ENCODE measurements around the gene ADAMTSL5. TPM values are rescaled to one million over a fixed set of nuclear protein-coding genes. Genes with fewer than 3 reads are reported as not detected.
A peak's percentile ranks its signal among the peaks of the same experiment; 100 is the strongest.
"Not testable (repeated sequence)": the region's sequence is repeated elsewhere in the genome, so short reads cannot be mapped to it uniquely, and the experiment has no call there.

Gene ADAMTSL5
- total RNA-seq, 3 donors from 2014 or later = 2.7 to 3.5 (median 3.3) TPM

GRCh38 chr19:1503925-1504773 is 8.7 kb downstream of the ADAMTSL5 start:
- Histone ChIP-seq H3K4me3 (no peak overlapping the region), H3K4me1 (ENCODE audit: low read depth) (peaks cover 9% of the 10 kb centered on the region), H3K36me3 (ENCODE audit: low read depth) (no peaks in the 10 kb centered on the region), H3K9me3 (no peaks in the 10 kb centered on the region)
- intact Hi-C loops (cut with DNase I, micrococcal nuclease) = no loop called here
- TF ChIP-seq CTCF (IDR thresholded peaks at IDR 0.05) = no peak
- ATAC-seq (no peak), DNase-seq (no peak)

GRCh38 chr19:1503089-1503924 is 9.5 kb downstream of the ADAMTSL5 start:
- Histone ChIP-seq H3K9me3 (no peaks in the 10 kb centered on the region), H3K36me3 (ENCODE audit: low read depth) (no peaks in the 10 kb centered on the region), H3K4me1 (ENCODE audit: low read depth) (peaks cover 7% of the 10 kb centered on the region), H3K4me3 (no peak overlapping the region)
- TF ChIP-seq CTCF (IDR thresholded peaks at IDR 0.05) = peak; percentile 61
- peak in 2 of 3 donors; percentile 69 to 76 for DNase-seq
- peak; percentile 21 for ATAC-seq
- intact Hi-C loops (cut with DNase I, micrococcal nuclease) = no loop called here

GRCh38 chr19:1502433-1503088 is 10.3 kb downstream of the ADAMTSL5 start:
- ATAC-seq = no peak
- Histone ChIP-seq H3K4me3 (no peak overlapping the region), H3K36me3 (ENCODE audit: low read depth) (no peaks in the 10 kb centered on the region), H3K4me1 (ENCODE audit: low read depth) (peaks cover 5% of the 10 kb centered on the region), H3K9me3 (no peaks in the 10 kb centered on the region)
- TF ChIP-seq CTCF (IDR thresholded peaks at IDR 0.05) = no peak
- intact Hi-C loops (cut with DNase I, micrococcal nuclease) = no loop called here
- DNase-seq = no peak

- H3K9me3 ChIP-seq = no peaks in the 10 kb centered on the region
- no peak for TF ChIP-seq CTCF (IDR thresholded peaks at IDR 0.05)
- H3K4me1 ChIP-seq (ENCODE audit: low read depth) = peaks cover 5% of the 10 kb centered on the region
- ATAC-seq = peak; percentile 43
- DNase-seq = no peak
- H3K4me3 ChIP-seq = no peak overlapping the region
- H3K36me3 ChIP-seq (ENCODE audit: low read depth) = no peaks in the 10 kb centered on the region
- intact Hi-C loops (cut with DNase I, micrococcal nuclease) = no loop called here
Measured at GRCh38 chr19:1501200-1501595, 11.6 kb downstream of the ADAMTSL5 start.

GRCh38 chr19:1499231-1499630 is 13.6 kb downstream of the ADAMTSL5 start:
- H3K4me1 ChIP-seq (ENCODE audit: low read depth); H3K36me3 ChIP-seq (ENCODE audit: low read depth); intact Hi-C loops (cut with DNase I, micrococcal nuclease); H3K4me3 ChIP-seq; ATAC-seq; H3K9me3 ChIP-seq; DNase-seq: not testable (repeated sequence)

All from mucosa of descending colon (tissue), 3 donors.